Naive thymus-derived CD4-positive, alpha-beta T cell (primary cell): ENCODE results near the gene ABCA1. TPM values are rescaled to one million over a fixed set of nuclear protein-coding genes. Genes with fewer than 3 reads are reported as not detected.

Experiments
- ATAC-seq: fragments of 150-1000 bp; cut with Tn5 transposase; 2 replicates; pipeline ENCODE4 v1.10.0; 2021; ENCODE audit warnings: mild to moderate bottlenecking, moderate library complexity
- CTCF ChIA-PET: fragments of 350-600 bp; sonication (Branson Sonifier 250); formaldehyde crosslinking; loops from one replicate; lab custom pipeline; 2021; ENCODE audit warnings: antibody characterized with exemption; lab: Charles Lee
- POLR2A ChIA-PET: fragments of 350-600 bp; sonication (Branson Sonifier 250); formaldehyde crosslinking; loops from one replicate; lab custom pipeline; 2021; ENCODE audit warnings: antibody characterized with exemption, inconsistent platforms; lab: Charles Lee
- DNase-seq, 9 donors: peaks; one replicate each; pipeline versions ENCODE4 v3.0.0 to v3.0.0-alpha.2; 2020 to 2022; ENCODE audit warnings: mixed read lengths in 1 of 9
- H3K27ac ChIP-seq: one replicate; pipeline ENCODE4 v1.7.0; 2013; ENCODE audit warnings: mild to moderate bottlenecking, low read depth, low read length, moderate library complexity
- H3K27me3 ChIP-seq, 2 donors: one replicate each; pipeline ENCODE4 v1.7.0; 2013; ENCODE audit warnings: low read length in 2 of 2, mild to moderate bottlenecking in 2 of 2, moderate library complexity in 2 of 2; ENCODE audit not compliant: control insufficient read depth in 2 of 2, insufficient read depth in 2 of 2
- H3K36me3 ChIP-seq, 3 experiments: 1 replicate in 2 of 3; 2 replicates in 1 of 3; pipeline ENCODE4 v1.7.0; 2013; ENCODE audit warnings: low read length in 3 of 3, mild to moderate bottlenecking in 3 of 3, moderate library complexity in 1 of 3; ENCODE audit not compliant: insufficient read depth in 3 of 3, control insufficient read depth in 2 of 3
- H3K4me1 ChIP-seq, 2 donors: one replicate each; pipeline ENCODE4 v1.7.0; 2013; ENCODE audit warnings: low read length in 2 of 2, mild to moderate bottlenecking in 2 of 2, moderate library complexity in 1 of 2; ENCODE audit not compliant: control insufficient read depth in 2 of 2, insufficient read depth in 2 of 2
- H3K4me3 ChIP-seq: 2 replicates; pipeline ENCODE4 v1.7.0; 2013; ENCODE audit warnings: mild to moderate bottlenecking, low read length
- H3K9me3 ChIP-seq, 3 experiments: 1 replicate in 2 of 3; 2 replicates in 1 of 3; pipeline ENCODE4 v1.7.0; 2013; ENCODE audit warnings: low read length in 3 of 3; ENCODE audit not compliant: control insufficient read depth in 2 of 3
- H3K27ac Mint-ChIP-seq, 9 donors: one replicate each; pipeline ENCODE4 v1.8.0; 2020 to 2022; ENCODE audit warnings: mixed read lengths in 9 of 9, mild to moderate bottlenecking in 8 of 9, moderate library complexity in 5 of 9, inconsistent platforms in 2 of 9
- H3K27me3 Mint-ChIP-seq, 5 donors: one replicate each; pipeline ENCODE4 v1.8.0; 2021 to 2022; ENCODE audit warnings: mixed read lengths in 5 of 5, mild to moderate bottlenecking in 1 of 5
- H3K36me3 Mint-ChIP-seq, 5 donors: one replicate each; pipeline ENCODE4 v1.8.0; 2020 to 2022; ENCODE audit warnings: mixed read lengths in 5 of 5, mild to moderate bottlenecking in 3 of 5, inconsistent platforms in 1 of 5
- H3K4me1 Mint-ChIP-seq, 7 donors: one replicate each; pipeline ENCODE4 v1.8.0; 2020 to 2022; ENCODE audit warnings: mixed read lengths in 7 of 7, mild to moderate bottlenecking in 3 of 7, inconsistent platforms in 1 of 7
- H3K4me3 Mint-ChIP-seq, 10 donors: one replicate each; pipeline ENCODE4 v1.8.0; 2020 to 2022; ENCODE audit warnings: mild to moderate bottlenecking in 10 of 10, mixed read lengths in 10 of 10, moderate library complexity in 6 of 10, inconsistent platforms in 2 of 10
- H3K9me3 Mint-ChIP-seq, 11 donors: one replicate each; pipeline ENCODE4 v1.8.0; 2020 to 2022; ENCODE audit warnings: mixed read lengths in 11 of 11, mild to moderate bottlenecking in 4 of 11, inconsistent platforms in 1 of 11, moderate library complexity in 1 of 11
- intact Hi-C, 2 donors: fragments of 100-400 bp; cut with micrococcal nuclease; formaldehyde crosslinking; loops; one replicate each; pipeline ENCODE4 v1.15.1; 2023
- polyA plus RNA-seq, 2 donors: library from polyadenylated mRNA; unstranded; fragments of 300-500 nt; fragmentation: Illumina TruSeq; gene quantifications; one replicate each; pipeline ENCODE4 v1.2.3, GENCODE V29; 2021
- total RNA-seq, 6 experiments: library from RNA in 5 of 6; stranded (reverse) in 5 of 6; gene quantifications; 1 replicate in 5 of 6; 2 replicates in 1 of 6; pipeline ENCODE4 v1.2.3 and lab custom pipeline; 2021 to 2026

The ABCA1 gene
- total and polyA plus RNA-seq, 7 experiments from 2014 or later = 0.25 to 19.4 (median 1.0) TPM

DNA sequence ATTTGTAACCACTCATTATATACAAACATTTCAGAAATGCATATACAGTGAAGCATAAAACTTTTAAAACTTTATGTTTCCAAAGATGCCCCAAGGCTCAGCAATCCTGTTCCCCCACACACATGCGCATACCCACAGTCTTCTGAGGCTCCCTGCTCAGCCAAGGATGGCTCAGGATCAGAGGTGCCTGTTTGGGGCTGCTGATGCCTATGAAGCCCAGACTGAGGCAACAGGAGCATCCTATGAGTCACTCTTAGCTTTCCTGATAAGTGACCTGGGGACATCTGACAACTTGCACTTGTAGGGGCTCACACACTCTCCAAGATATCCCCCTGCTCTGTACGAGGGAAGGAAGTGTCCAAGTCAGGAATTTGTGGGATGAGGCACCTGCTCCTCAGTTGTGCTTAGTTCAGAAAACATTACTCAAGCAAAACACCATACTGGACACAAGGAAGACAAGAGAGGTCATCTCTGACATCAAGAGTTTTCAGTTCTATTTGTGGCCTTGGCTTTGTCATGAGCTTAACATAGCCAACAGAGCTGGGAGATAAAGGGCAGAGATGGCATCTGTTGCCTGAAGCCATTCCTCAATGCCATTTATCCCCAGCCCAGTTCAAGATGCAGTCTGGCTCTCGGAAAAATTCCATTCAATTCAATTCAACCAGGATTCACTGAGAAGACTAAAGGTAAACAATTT, 101.7 kb downstream of the ABCA1 start:
- peaks cover 0 to 5% (median 0%) of the 10 kb centered on the region in 7 donors for H3K4me1 Mint-ChIP-seq
- ChIA-PET POLR2A (no interaction called here), CTCF (no interaction called here)
- intact Hi-C loops = no loop called here
- no peaks in the 10 kb centered on the region for H3K9me3 Mint-ChIP-seq
- ATAC-seq (no peak), DNase-seq (no peak)
- Histone ChIP-seq H3K27me3 (no peaks in the 10 kb centered on the region), H3K9me3 (no peaks in the 10 kb centered on the region), H3K27ac (no peak overlapping the region), H3K36me3 (peaks cover 0 to 89% (median 7%) of the 10 kb centered on the region in 3 experiments), H3K4me1 (no peaks in the 10 kb centered on the region), H3K4me3 (no peak overlapping the region)
- no peaks in the 10 kb centered on the region for H3K27me3 Mint-ChIP-seq
- H3K4me3 Mint-ChIP-seq = no peak overlapping the region
- H3K27ac Mint-ChIP-seq = no peak overlapping the region
- peaks cover 0 to 82% (median 53%) of the 10 kb centered on the region in 5 donors for H3K36me3 Mint-ChIP-seq

DNA sequence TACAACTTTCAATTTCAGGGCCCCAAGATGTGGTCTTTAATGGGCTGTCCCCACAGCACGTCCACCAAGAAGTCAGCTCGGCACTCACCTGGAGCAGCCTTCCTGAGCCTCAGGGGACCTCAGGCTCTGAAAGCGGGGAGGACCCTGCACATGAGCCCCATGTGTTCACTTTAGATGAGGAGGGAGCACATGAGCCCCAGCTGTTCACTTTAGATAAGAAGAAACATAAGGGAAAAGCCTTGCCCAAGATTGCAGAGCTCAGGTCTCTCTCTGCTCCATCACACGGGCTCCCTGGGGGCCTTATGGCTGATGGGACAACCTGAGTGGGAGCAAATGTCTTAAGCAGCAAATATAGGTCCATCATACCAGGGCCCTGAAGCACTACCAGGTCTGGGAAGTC, 107.6 kb downstream of the ABCA1 start:
- CTCF ChIA-PET = no interaction called here

DNA sequence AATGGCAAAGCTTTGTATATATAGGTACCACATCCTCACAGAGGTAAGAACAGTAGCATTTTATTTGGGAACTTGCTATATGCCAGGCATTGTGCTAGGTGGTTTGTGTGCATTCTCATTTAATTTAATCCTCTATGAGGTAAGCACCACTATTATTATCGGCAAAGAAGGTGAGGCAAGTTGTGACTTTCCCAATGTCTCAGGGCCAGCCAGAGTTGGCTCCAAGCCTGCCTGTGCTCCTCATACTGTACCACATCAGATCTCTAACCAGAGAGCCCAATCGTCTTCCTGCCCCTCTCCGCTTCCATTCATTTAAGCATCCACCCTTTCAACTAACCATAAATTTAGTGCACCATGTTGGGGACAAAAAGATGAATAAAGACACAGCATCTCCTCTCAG, 108.9 kb downstream of the ABCA1 start:
- Histone ChIP-seq H3K36me3 (peaks cover 0 to 92% (median 14%) of the 10 kb centered on the region in 3 experiments), H3K27ac (no peak overlapping the region), H3K9me3 (no peaks in the 10 kb centered on the region), H3K4me3 (no peak overlapping the region), H3K27me3 (no peaks in the 10 kb centered on the region), H3K4me1 (no peaks in the 10 kb centered on the region)
- DNase-seq (no peak), ATAC-seq (no peak)
- peaks cover 2 to 80% (median 52%) of the 10 kb centered on the region in 5 donors for H3K36me3 Mint-ChIP-seq
- no peak overlapping the region for H3K27ac Mint-ChIP-seq
- POLR2A ChIA-PET = no interaction called here
- no peaks in the 10 kb centered on the region for H3K9me3 Mint-ChIP-seq
- H3K4me1 Mint-ChIP-seq = no peaks in the 10 kb centered on the region
- H3K4me3 Mint-ChIP-seq = no peak overlapping the region
- intact Hi-C loops = no loop called here
- H3K27me3 Mint-ChIP-seq = no peaks in the 10 kb centered on the region
- CTCF ChIA-PET = no interaction called here

More for the DNA sequence above, 107.6 kb downstream of the ABCA1 start:
- H3K4me1 ChIP-seq = no peaks in the 10 kb centered on the region
- Mint-ChIP-seq H3K4me3 (no peak overlapping the region), H3K36me3 (peaks cover 0 to 82% (median 55%) of the 10 kb centered on the region in 5 donors), H3K27ac (no peak overlapping the region), H3K27me3 (no peaks in the 10 kb centered on the region), H3K4me1 (no peaks in the 10 kb centered on the region), H3K9me3 (no peaks in the 10 kb centered on the region)
- intact Hi-C loops = no loop called here
- H3K36me3 ChIP-seq = peaks cover 0 to 91% (median 13%) of the 10 kb centered on the region in 3 experiments
- H3K27ac ChIP-seq = no peak overlapping the region
- ATAC-seq (no peak), DNase-seq (no peak)
- H3K4me3 ChIP-seq = no peak overlapping the region
- H3K9me3 ChIP-seq = no peaks in the 10 kb centered on the region
- POLR2A ChIA-PET = interaction anchor here (0.6 kb wide), 1 partner anchor 20 kb away, joined by 3 read pairs; no protein-coding TSS in a partner anchor
- H3K27me3 ChIP-seq = no peaks in the 10 kb centered on the region

DNA sequence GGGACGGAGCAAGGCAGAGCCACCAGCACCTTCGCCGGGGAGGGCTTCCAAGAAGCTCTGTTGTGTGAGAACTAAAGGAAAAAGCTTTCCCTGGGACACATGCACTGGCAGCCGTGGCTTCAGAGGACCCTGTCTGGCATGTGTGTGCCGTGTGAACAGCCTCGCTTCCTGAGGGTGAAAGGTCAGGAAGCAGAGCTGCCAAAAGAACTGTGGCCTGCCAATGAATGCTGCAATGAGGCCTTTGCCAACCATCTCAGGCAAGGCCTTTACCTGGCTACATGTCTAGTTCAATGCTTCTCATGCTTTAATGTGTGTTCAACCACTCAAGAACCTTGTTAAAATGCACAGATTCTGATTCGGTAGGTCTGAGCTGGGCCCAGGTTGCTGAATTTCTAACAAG, 110.5 kb downstream of the ABCA1 start:
- peaks cover 0 to 89% (median 18%) of the 10 kb centered on the region in 3 experiments for H3K36me3 ChIP-seq
- POLR2A ChIA-PET = no interaction called here

DNA sequence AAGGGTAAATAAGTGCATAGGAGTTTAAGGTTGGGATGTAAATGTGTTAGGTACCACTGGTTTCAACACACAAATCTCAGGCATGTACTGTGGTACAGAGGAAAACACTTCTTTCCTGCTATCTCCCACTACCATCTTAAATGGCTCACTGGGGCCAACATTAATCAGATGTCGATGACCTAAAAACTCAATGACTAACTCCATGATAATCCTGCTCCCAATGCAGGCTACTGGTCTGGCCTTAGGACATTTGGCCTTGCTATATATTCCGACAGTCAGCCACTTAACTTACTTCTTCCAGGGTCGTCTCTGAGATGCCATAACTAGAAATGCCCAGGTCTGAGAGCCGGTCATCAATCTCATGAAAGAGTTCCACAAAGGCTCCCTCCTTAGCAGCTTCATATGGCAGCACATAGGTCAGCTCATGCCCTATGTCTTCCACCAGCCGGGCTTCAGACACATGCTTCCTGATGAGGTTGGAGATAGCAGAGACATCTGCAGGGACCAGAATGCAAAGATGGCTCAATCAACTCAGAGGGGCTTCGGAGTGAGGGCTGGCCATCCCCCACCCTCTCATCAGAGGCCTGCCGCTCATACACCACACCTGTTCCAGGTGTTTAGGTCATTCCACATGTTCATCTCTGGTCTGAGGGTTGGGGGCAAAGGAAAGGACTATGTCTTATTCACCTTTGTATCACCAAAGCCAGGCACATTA, 111.9 kb downstream of the ABCA1 start:
- Mint-ChIP-seq H3K27me3 (no peaks in the 10 kb centered on the region), H3K27ac (no peak overlapping the region), H3K36me3 (peaks cover 2 to 84% (median 51%) of the 10 kb centered on the region in 5 donors), H3K4me3 (no peak overlapping the region), H3K4me1 (no peaks in the 10 kb centered on the region), H3K9me3 (no peaks in the 10 kb centered on the region)
- CTCF ChIA-PET = no interaction called here
- DNase-seq (no peak), ATAC-seq (no peak)
- intact Hi-C loops = no loop called here
- no peaks in the 10 kb centered on the region for H3K27me3 ChIP-seq
- H3K36me3 ChIP-seq = peaks cover 0 to 85% (median 13%) of the 10 kb centered on the region in 3 experiments
- H3K27ac ChIP-seq = no peak overlapping the region
- H3K9me3 ChIP-seq = no peaks in the 10 kb centered on the region
- POLR2A ChIA-PET = no interaction called here
- H3K4me3 ChIP-seq = no peak overlapping the region
- H3K4me1 ChIP-seq = no peaks in the 10 kb centered on the region

More for the DNA sequence above, 110.5 kb downstream of the ABCA1 start:
- Histone ChIP-seq H3K27me3 (no peaks in the 10 kb centered on the region), H3K9me3 (no peaks in the 10 kb centered on the region), H3K4me1 (no peaks in the 10 kb centered on the region), H3K27ac (no peak overlapping the region), H3K4me3 (no peak overlapping the region)
- Mint-ChIP-seq H3K27ac (no peak overlapping the region), H3K27me3 (no peaks in the 10 kb centered on the region), H3K36me3 (peaks cover 2 to 78% (median 46%) of the 10 kb centered on the region in 5 donors), H3K4me1 (no peaks in the 10 kb centered on the region), H3K4me3 (no peak overlapping the region), H3K9me3 (no peaks in the 10 kb centered on the region)
- no peak for DNase-seq
- intact Hi-C loops = no loop called here
- CTCF ChIA-PET = no interaction called here
- no peak for ATAC-seq

DNA sequence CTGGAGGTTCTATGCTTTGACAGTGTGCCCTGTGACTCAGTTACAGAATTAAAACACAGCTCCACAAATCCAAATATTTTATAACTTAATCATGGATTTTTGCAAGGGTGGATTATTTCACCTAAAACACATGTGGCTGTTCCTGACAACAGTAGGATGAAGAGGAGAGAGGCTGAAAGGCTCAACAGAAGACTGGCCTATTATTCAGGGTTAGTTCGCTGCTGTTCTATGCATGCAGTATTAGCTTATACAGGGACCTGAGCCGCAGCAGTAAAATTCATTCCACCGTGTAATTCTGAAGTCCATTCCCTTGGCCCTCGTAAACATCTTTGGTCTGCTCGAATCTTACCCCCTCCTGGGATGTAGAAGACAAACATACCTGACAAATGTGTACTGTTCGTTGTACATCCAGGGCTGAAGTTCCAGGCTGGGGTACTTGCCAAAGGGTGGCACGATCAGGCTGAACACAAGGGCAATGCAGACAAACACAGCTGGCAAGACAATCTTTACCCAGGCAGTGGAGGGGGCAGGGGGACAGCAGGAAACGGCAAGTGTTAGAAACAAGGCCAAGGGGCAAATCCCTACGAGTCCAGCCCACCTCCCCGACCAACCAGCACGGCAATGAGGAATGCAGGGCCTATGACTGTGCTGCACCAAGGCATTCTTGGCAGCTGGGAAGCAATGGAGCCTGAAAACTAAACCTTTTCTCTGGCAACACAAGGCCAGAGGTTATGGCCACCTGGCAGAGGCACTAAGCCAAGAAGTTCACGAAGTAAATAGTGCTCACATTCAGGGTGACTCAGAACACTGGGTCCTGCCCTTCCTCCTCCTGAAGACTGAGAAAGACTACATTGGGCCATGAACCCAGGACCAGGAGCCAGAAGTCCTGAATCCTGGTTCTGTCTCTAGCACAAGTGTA, 117.3 kb downstream of the ABCA1 start:
- ChIA-PET CTCF (no interaction called here), POLR2A (interaction anchor here (0.6 kb wide), 1 partner anchor 595 kb away, joined by 3 read pairs; no protein-coding TSS in a partner anchor)
- H3K27ac Mint-ChIP-seq = no peak overlapping the region
- ATAC-seq (no peak), DNase-seq (no peak)
- Histone ChIP-seq H3K4me3 (no peak overlapping the region), H3K27me3 (no peaks in the 10 kb centered on the region), H3K4me1 (no peaks in the 10 kb centered on the region), H3K36me3 (peaks cover 0 to 65% (median 10%) of the 10 kb centered on the region in 3 experiments), H3K27ac (no peak overlapping the region), H3K9me3 (no peaks in the 10 kb centered on the region)
- H3K9me3 Mint-ChIP-seq = no peaks in the 10 kb centered on the region
- intact Hi-C loops = no loop called here
- H3K36me3 Mint-ChIP-seq = peaks cover 2 to 67% (median 20%) of the 10 kb centered on the region in 5 donors
- H3K27me3 Mint-ChIP-seq = no peaks in the 10 kb centered on the region
- no peaks in the 10 kb centered on the region for H3K4me1 Mint-ChIP-seq
- no peak overlapping the region for H3K4me3 Mint-ChIP-seq
